K562 (cell line): ENCODE measurements around the gene ICE2. TPM values are rescaled to one million over a fixed set of nuclear protein-coding genes. Genes with fewer than 3 reads are reported as not detected.
A peak's percentile ranks its signal among the peaks of the same experiment; 100 is the strongest.

ENCODE experiments used
- ATF1 ChIP-seq, 2 experiments: fragments of 450-650 bp in 1 of 2; IDR thresholded peaks; 2 replicates each; pipeline ENCODE4 v1.6.1; 2016; ENCODE audit warnings: missing compliant biosample characterization in 1 of 2, missing genetic modification characterization in 1 of 2
- CHD7 ChIP-seq: fragments of 200-600 bp; sonication (generic); IDR thresholded peaks from one replicate; pipeline ENCODE4 v1.6.1; 2012; ENCODE audit warnings: mild to moderate bottlenecking, low read depth, low read length, inconsistent platforms
- FOXP1 ChIP-seq: sonication (generic); formaldehyde crosslinking; IDR thresholded peaks from 2 replicates; pipeline ENCODE4 v1.8.0; 2022; ENCODE audit warnings: mild to moderate bottlenecking, missing genetic modification reagents
- HNRNPH1 ChIP-seq: fragments of 200-400 bp; formaldehyde crosslinking; optimal IDR thresholded peaks from 2 replicates; pipeline ENCODE3; 2017; ENCODE audit warnings: low read depth, mild to moderate bottlenecking, low read length, moderate library complexity
- MNT ChIP-seq, 2 experiments: fragments of 450-650 bp; conservative IDR thresholded peaks; 2 replicates each; pipeline ENCODE4 v1.6.1; 2017; ENCODE audit warnings: mild to moderate bottlenecking in 2 of 2, moderate library complexity in 2 of 2
- TOE1 ChIP-seq, 2 experiments: fragments of 450-650 bp in 1 of 2; sonication (generic) in 1 of 2; formaldehyde crosslinking in 1 of 2; IDR thresholded peaks; 2 replicates each; pipeline versions ENCODE4 v1.7.1 to v1.8.0; 2016 to 2022; ENCODE audit warnings: borderline replicate concordance in 2 of 2, mild to moderate bottlenecking in 2 of 2, antibody characterized with exemption in 1 of 2, inconsistent platforms in 1 of 2, low read depth in 1 of 2, missing genetic modification reagents in 1 of 2, moderate library complexity in 1 of 2
- ZNF445 ChIP-seq: fragments of 250-450 bp; sonication (Bioruptor Pico); IDR thresholded peaks from 2 replicates; pipeline ENCODE4 v1.4.0; 2020; ENCODE audit warnings: low read depth, mild to moderate bottlenecking, moderate library complexity
- polyA plus RNA-seq, 8 experiments: library from polyadenylated mRNA; depleted of rRNA in 4 of 8; stranded (reverse) in 5 of 8; unstranded in 3 of 8; fragments of >200 nt; fragmentation: Nextera tagmentation in 2 of 8; fragmentation: Illumina TruSeq in 1 of 8; extraction: Ambion mirVana in 2 of 8; extraction: Trizol in 1 of 8; gene quantifications; 2 replicates each; pipeline versions ENCODE4 v1.2.1 to v1.2.3, GENCODE V29; 2011 to 2014; ENCODE audit warnings: inconsistent platforms in 1 of 8, missing spikeins in 1 of 8
- total RNA-seq, 7 experiments: library from RNA; depleted of rRNA in 6 of 7; stranded (reverse); fragments of >200 nt in 6 of 7; fragmentation: Illumina TruSeq in 2 of 7; extraction: Trizol in 2 of 7; gene quantifications; 2 replicates each; pipeline versions ENCODE4 v1.2.1 to v1.2.3, GENCODE V29; 2011 to 2021; ENCODE audit warnings: low replicate concordance in 1 of 7
- TF ChIP-seq, protein P1 (sequence below): sonication (generic); formaldehyde crosslinking; IDR thresholded peaks from 2 replicates; pipeline ENCODE4 v1.8.0; 2022; ENCODE audit warnings: mild to moderate bottlenecking, missing genetic modification reagents

The ICE2 gene
- total and polyA plus RNA-seq, 9 of the 15 experiments (the other 6 are each of a cell fraction or from before 2014, with no cell fraction given): 21.8 to 87.9 (median 58.1) TPM

DNA sequence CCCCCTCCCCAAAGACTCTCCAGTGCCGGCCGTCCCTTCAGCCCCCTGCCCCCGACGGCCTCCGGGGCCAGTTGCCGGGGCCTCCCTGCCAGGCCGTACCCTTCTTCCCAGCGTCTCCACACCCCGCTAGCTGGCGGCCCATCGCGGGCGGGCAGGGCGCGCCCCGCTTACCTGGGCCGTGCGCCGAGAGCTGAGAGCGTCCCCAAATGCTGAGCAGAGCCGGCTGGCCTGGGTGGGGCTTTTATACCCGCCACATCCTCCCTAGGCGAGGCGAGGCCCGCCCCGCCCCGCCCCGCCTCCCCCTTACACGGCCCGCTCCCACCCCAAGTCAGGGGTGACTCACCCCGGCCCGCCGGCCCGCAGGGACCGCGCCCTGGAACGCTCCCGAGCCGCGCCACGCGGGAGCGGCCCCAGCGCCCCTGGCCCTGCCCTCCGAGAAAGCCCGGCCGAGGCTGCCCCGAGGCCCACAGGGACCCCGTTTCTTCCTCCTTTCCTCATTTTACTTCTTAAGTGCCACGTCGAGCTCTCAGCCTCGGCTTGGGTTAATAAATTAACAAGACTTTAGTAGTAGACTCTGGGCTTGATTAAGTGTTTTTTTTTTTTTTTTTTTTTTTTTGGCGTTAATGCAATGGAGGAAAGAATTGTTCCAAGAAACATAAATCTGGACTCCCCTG is 81.0 kb downstream of the ICE2 start, which contains the start of gene ANXA2 (continued):
- TF ChIP-seq, protein P1, sequence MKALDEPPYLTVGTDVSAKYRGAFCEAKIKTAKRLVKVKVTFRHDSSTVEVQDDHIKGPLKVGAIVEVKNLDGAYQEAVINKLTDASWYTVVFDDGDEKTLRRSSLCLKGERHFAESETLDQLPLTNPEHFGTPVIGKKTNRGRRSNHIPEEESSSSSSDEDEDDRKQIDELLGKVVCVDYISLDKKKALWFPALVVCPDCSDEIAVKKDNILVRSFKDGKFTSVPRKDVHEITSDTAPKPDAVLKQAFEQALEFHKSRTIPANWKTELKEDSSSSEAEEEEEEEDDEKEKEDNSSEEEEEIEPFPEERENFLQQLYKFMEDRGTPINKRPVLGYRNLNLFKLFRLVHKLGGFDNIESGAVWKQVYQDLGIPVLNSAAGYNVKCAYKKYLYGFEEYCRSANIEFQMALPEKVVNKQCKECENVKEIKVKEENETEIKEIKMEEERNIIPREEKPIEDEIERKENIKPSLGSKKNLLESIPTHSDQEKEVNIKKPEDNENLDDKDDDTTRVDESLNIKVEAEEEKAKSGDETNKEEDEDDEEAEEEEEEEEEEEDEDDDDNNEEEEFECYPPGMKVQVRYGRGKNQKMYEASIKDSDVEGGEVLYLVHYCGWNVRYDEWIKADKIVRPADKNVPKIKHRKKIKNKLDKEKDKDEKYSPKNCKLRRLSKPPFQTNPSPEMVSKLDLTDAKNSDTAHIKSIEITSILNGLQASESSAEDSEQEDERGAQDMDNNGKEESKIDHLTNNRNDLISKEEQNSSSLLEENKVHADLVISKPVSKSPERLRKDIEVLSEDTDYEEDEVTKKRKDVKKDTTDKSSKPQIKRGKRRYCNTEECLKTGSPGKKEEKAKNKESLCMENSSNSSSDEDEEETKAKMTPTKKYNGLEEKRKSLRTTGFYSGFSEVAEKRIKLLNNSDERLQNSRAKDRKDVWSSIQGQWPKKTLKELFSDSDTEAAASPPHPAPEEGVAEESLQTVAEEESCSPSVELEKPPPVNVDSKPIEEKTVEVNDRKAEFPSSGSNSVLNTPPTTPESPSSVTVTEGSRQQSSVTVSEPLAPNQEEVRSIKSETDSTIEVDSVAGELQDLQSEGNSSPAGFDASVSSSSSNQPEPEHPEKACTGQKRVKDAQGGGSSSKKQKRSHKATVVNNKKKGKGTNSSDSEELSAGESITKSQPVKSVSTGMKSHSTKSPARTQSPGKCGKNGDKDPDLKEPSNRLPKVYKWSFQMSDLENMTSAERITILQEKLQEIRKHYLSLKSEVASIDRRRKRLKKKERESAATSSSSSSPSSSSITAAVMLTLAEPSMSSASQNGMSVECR (CRISPR knock-in tag): peak; percentile 11; the same call in 1 of the 2 replicates
- TF ChIP-seq FOXP1 (no peak), TOE1 (IDR thresholded peaks at IDR 0.05; ENCODE audit: borderline replicate concordance) (no peak), TOE1 (CRISPR knock-in tag; IDR thresholded peaks at IDR 0.05; ENCODE audit: borderline replicate concordance, low read depth) (no peak), ATF1 (CRISPR knock-in tag; IDR thresholded peaks at IDR 0.05) (no peak), ATF1 (tag; IDR thresholded peaks at IDR 0.05) (no peak), CHD7 (no peak), HNRNPH1 (no peak), MNT (conservative IDR thresholded peaks at IDR 0.05) (peak in 1 of 2 experiments; percentile 6; a peak in 1 of 4 replicates), ZNF445 (no peak)
